Measurements from ENCODE around the gene DUSP16.
"Not testable (repeated sequence)": the region's sequence is repeated elsewhere in the genome, so short reads cannot be mapped to it uniquely, and the experiment has no call there.

Gene DUSP16

DNA sequence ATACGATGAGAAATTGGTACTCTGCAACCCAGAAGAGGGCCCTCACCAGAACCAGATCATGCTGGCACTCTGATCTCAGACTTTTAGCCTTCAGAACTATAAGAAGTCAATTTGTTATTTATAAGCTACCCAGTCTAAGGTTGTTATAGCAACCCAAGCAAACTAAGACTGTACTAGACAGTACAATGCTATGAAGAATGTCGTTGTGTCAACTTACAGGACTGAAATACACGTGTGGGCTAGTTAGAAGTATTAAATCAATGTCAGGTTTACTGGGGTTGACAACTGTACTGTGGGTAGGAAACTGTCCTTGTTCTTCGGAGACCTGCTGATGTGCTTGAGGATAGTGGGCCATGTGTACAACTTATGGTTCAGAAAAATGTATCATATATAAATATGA is 19.7 kb downstream of the DUSP16 start:
- DNase-seq = no peak

DNA sequence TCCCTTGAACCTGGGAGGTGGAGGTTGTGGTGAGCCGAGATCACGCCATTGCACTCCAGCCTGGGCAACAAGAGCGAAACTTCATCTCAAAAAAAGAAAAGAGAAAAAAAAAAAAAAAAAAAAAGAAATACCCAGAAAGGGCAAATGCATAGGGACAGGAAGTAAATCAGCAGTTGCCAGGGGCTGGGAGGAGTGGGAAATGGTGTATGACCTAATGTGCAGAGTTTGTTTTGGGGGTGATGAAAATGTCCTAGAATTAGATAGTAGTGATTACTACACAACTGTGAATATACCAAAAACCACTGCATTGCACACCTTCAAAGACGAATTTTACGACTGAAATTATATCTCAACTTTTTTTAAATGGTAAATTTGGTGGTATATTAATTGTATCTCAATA is 20.4 kb downstream of the DUSP16 start:
- DNase-seq = no peak

DNA sequence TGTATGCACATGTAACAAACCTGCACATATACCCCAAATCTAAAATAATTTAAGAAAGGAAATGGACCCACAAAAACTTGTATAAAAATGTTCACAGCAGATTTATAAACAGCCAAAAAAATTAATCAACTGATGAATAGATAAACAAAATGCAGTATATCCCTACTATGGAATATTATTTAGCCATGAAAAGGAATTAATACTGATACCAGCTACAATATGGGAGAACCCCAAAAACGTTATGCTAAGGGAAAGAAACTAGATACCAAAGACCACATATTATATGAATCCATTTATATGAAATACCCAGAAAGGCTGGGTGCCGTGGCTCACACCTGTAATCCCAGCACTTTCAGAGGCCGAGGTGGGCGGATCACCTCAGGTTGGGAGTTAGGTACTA is 20.9 kb downstream of the DUSP16 start:
- no peak for DNase-seq

DNA sequence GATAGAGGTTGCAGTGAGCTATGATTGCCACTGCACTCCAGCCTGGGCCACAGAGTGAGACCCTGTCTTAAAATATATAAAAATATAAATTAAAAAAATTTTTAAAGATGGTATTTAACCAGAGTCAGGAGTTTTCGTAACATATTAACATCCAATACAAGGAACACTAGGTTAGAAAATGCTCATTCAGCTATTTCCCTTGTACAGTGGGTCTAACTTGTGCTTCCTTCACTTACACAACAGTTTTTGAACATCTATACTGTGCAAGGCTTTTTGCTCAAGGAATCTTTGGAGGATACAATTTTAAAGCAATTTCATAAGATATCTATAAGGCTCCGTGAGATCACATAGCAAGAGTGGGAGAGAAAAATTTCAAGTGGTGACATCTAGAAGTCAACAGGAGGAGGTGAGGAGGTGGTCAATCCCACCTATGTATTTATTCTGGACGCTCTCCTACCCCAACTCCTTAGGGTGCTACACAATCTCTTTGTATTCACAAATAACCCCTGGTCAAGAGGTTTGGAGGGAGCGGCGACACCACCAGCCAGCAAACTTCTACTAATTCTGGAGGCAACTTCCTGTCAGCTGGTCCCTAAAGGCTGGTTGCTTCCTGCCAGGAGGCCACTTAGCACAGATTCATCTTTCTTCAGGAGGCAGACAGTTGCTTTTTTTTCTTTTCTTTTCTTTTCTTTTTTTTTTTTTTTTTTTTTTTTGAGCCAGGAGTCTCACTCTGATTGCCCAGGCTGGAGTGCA is 22.2 kb downstream of the DUSP16 start:
- no peak for DNase-seq

DNA sequence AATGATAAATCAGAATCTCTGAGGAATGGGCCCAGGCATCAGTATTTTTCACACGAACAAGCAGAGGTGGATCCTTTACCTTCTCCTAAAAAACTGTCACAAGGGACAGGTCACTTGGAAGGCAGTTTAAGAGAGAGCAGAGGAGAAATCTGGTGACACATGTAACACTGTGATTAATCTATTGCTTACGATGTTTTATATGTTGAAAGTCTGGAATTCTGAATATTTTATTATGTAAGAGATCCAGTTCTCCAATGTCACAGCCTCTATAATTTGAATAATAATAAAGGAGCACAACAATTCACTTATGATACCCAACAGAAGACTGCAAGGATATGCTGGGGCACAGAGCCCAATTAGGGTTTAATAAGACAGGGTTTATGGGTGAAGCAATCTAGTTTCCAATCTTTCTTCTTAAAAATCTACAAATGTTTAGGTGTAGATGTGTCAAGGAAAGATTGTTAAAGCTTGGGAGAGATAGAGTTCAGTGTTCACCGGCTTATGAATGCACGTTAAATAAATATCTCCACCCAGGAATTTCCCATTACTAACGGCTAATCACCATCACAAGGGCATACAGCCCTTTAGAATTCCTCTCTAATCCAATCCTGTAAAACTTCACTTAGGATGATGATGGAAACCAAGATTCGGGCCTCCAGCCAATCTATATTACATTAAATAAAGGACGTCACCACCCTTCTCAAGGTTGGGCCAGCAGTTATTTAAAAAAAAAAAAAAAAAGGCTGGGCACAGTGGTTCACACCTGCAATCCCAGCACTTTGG is 23.4 kb downstream of the DUSP16 start:
- no peak for DNase-seq

DNA sequence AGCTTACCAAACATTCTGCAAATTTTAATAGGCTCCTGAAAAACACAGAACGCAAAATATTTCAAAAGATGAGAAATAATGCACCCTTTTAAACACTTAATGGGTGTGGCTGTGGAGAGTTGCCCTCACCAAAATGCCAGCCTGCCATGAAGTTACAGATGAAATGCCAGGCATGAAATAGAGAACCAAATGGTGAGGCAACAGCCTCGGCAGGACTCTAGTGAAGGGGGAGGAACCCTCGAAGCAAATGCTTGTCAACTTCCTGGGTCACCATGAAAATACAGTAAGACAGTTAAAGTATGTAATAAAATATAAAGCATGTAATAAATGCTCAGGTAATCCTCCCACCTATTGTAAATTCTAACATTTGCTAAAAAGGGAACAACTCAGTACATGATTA is 24.1 kb downstream of the DUSP16 start:
- DNase-seq = no peak

DNA sequence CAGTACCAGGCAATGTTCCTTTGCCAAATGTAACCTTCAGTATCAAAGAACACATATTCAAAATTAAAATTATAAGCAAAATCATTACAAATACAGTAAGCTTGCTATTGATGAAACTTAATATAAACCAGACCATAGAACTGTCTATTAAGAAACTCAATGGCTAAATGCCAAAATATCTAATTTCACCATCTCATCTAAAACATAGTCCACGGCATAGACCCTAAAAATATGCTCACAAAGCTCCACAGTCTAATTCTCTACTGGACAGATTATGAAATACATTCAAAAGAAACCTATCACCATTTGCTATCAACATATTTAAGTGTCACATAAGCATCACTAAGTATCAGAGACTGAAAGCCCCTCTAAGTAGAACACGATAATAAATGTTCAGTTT is 25.2 kb downstream of the DUSP16 start:
- DNase-seq = no peak

DNA sequence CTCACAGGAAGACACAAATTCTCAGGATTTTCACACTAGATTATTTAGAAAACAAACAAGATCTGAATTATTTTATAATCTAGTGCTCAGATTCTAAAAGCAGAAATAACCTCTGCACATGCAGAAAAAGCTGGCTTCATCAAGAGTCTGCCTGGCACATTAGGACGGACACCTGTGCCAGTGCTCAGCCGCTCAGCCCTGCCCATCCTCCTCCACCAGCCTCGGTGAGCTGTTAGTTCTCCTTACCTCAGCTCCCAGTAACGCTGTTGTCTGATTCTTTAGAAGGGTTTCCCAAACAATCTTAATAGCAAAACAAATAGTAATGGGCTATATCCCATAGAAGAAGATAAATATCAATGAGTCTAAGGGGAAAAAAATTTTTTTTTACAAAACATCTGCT is 27.7 kb downstream of the DUSP16 start:
- DNase-seq = no peak

DNA sequence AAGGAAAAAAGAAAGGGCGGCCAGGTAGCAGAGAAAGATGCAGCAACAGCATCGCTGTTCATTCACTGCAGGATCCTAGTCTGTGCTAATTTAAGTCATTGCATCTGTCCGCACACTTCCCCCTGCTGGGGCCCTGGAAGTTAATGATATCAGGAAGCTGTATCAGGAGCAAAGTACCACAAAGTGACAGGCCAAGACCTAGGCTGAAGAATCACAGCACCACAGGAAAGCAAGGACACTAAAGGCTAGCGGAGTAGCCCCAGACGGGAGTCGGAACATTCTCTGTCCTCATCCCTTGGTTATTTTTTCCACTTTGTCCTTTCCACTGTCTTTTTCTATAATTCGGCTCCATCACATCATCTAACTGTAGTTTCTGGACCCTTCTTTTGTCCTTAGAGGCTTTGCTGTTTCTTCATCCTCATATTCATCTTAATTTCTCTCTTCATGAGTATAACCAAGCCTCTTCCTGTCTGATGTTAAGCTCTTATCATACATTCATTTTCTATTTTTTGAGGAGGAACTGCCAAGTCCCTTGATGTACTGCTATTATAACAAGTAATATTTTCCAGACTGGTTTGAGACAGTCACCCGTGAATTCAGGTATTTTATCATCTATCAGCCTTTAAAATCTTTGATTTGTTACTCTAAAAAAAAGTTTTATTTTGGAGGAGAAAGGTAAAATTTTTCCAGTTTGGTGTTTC is 28.3 kb downstream of the DUSP16 start:
- no peak for DNase-seq

DNA sequence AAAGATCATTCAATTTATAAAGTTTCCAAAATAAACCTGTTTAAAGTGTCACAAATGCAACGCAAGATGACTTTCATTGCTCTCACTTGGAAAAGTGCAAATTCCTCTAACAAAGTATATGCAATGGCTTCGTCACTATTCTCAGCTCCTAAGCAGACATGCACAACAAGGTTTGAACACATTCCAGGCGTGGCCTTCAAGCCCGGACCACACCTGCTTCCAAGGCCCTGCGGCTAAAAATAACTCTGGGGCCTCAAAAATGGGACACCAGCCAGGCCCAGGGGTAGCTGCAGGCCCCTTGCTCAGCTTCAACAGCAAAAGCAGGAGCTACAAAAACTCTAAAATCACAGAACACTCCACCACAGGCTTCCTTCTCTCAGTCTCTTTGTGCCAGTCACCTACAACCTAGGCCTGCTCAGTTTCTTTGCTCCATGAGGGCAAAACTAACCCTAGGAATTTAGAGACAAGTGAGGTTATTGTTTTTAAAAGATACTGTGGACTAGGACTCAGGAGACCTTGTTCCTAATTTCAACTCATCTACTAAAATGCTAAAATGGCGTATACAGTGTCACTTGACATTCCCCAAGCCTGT is 29.3 kb downstream of the DUSP16 start:
- DNase-seq = no peak

DNA sequence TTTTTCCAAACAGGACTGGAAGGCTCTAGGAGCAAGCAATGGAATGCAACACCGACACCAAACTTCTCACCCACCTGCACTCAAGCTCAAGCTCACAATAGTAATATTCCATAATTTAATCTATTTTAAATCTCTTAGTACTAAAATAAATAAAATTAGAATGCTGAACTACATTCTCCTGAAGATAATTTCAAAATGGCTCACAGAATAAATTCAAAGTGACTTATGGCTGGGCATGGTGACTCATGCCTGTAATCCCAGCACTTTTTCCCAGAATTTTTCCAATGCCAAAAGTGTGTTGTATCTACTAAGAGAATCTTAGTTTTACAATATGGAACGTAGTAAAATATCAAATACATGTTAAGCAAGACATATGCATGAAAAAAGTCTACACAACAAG is 31.5 kb downstream of the DUSP16 start:
- DNase-seq = no peak

DNA sequence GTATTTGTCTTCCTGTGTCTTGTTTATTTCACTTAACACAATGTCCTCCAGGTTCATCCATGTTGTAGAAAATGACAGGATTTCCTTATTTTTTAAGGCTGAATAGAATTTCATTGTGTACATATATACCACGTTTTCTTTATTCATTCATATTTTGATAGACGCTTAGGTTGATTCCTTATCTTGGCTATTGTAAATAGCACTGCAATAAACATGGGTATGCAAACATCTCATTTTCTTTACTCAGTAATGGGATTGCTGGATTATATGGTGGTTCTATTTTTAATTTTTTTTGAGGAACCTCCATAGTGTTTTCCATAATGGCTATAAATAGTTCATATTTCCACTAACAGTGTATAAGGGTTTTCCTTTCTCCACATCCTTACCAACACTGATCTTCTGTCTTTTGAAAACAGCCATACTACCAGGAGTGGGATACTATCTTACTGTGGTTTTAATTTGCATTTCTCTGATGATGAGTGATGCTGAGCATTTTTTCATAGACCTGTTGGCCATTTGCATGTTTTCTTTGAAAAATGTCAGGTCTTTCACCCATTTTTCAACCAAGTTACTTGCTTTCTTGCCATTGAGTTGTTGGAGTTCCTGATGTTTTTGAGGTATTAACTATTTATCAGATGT is 32.8 kb downstream of the DUSP16 start:
- DNase-seq = no peak

DNA sequence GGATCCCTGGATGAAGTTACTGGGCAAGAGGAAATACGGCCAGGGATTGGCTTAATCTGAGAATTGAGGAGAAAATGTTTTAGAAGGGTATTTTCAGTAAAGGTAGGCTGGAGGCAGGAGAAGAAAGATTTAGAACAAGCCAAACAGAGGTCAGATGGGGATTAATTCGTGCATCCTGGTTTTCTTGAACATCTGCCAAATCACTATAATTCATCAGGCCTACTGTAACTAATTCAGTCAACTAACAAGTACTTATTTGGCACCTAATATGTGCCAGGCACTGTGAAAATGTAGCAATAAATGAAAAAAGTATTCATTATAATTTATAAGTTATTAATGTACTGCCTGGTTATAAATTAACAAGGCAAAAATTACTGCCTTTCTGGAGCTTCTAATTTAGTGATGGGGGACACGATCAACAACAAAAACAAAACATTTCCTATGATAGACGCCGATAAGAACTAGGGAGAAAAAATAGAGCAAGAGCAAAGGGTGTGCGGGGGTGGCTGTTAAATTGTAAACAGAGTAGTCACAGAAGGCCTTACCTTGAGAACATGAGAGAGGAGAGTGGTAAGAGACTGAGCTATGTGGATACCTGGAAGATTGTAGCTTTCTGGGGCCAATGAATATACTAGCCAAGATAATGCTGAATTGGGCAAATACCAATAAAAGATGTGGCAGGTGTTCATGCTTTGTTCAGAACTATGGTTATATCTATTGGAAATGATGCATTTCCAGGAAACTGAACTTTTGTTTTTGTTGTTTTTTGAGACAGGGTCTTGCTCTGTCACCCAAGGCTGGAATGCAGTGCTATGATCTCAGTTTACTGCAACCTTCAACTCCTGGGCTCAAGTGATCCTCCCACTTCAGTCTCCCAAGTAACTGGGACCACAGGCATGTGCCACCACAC is 34.0 kb downstream of the DUSP16 start:
- DNase-seq = no peak

DNA sequence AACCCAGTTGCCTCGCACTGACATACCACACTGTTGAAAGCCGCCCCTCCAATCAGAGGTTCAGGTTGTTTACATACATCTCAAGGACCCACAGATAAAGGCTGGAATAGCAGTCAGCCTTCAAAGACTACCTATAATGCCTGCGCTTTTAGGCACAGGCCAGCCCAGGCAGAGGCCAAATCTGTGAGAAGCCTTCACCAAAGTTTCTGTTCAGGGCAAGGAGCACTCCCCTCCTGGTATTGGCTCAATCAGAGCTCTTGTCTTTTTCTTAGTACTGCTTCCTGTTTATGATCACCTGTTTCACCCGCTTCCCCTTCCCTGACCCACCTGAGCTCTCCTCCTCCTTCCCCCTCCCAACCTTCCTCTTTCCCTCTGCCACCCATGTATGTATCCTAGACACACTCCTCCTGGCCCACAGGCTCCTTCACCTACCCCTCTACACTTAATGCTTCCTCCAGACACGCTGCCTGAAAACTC is 34.8 kb downstream of the DUSP16 start:
- no peak for DNase-seq

DNA sequence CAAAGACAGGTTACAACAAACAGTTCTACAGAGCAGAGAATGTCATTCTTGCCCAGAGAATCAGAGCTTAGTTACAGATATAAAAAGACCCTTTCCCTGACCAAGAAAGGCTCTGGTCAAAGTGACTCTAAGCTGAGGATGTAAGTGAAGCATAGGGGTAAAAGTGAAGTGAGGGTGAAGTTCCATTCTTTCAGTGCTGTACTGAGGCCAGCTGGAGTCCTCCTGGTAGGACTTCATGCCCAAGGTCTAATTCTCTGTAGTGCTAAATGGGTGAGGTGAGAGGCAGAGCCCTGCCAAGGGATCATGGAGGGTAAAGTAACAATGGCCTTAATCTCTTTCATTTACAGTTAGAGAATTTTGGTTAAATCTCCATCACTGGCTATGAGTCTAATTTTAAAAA is 38.5 kb downstream of the DUSP16 start:
- DNase-seq = no peak

DNA sequence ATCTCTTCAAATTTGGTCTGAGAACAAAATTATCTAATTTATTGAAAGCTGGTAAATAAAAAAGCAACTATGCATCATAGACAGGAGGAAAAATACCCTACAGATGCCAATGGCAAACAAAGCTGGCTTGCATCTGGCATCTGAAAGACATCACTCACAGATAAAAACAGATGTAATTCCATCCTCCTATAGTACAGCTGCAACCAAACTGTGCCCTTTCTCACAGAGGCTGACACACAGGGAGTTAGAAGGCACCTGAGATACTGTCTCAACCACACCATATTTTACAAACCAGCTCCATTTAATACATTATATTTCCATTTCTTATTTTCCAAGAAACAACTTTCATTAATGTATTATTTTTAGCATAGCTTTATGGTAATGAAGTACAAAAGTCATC is 39.4 kb downstream of the DUSP16 start:
- no peak for DNase-seq

DNA sequence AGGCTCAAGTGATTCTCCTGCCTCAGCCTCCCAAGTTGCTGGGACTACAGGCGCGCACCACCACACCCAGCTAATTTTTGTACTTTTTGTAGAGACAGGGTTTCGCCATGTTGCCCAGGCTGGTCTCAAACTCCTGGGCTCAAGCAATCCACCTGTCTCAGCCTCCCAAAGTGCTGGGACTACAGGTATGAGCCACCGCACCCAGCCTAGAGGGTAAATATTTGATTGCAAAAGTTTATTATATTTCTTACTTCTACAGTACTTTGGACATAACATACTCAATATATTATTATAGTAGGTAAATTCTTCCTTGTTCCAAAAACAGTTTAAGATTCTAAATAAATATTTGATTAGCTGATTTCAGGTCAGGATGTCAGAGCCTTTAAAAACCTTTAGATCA is 40.0 kb downstream of the DUSP16 start:
- not testable (repeated sequence) for DNase-seq

DNA sequence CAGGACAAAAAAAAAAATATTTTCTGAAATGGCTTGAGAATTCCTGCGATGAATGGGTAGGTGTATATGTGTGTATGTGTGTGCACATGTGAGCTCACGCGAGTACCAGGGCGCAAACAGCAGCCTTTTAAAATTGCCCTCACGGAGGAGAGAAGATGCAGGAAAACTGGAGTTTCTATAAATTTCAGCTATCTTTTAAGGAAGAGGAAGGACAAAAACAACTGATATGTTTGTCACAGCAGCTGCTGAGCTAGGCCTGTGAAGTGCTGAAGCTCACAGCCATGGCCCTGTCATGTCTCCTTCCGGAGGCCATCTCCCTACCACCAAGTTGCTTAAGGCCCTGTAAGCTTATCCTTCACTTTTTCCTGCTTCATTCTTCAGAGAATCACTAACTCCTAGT is 40.8 kb downstream of the DUSP16 start:
- no peak for DNase-seq

DNA sequence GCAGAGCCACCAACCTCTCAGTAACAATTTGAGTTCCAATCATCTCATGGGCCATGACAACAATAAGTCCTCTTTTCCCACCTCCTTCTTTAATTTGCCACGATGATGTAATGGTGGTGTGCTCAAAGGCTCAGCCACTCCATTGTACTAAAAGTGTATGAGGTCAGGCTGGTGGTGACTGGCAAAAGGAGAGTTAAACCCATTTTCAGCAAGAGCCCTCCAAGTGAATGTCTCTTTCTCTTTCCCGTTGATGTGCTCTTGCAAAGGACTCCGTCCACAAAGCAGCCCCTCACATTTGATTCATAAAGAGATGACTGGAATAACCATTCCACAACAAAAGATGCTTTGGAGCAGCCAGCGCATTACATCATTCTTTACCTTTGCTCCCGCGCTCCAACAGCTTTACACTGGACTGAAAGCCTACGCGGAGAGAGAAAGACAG is 41.6 kb downstream of the DUSP16 start:
- DNase-seq = no peak

DNA sequence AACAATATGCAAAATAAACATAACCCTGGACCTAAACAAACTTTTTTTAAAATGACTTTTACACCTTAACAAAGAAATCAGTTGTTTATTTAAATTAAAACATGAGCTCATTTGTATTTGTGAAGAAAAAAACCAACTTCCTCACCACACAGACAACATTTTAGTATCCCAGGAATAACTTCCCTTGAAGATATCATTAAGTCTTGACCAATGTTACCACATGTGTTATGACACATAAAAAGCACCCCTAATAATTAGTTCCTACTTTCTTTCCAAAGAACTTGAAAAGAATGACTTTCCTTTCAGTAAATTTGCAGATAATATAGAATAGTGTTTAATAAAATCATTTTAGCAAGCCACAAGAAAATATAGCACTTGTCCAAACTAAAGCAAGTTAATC is 42.4 kb downstream of the DUSP16 start:
- DNase-seq = no peak

DNA sequence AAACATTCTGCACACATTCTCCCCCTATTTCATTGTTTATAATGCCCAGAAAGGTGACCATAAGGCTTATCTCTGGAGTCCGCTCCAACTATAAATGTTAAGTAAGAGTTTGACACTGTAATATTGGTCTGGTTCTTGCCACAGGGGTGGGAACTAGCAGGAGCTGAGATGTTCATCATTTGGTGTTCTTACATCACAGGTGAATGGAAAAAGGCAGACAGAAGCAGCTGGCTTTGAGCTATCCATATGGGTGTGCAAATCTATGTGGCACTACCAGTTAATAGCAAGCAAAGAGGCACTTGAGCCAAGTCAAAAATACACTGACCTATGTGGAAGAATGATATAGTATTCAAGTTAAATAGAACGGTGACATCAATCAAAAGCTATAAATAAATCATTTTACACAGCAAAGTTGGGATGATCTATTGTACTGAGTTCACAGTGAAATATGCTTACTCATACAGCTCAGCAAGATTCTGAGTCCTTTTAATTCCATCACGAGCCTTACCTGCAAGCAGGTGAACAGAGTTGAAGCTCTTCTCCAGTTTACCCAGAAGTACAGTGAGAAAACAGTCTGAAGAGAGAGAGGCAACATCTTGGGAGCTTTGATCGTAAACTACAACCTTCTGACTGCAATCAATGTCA is 43.2 kb downstream of the DUSP16 start:
- no peak for DNase-seq
